Measurements from ENCODE around the gene PRKCZ. TPM values are rescaled to one million over a fixed set of nuclear protein-coding genes. Genes with fewer than 3 reads are reported as not detected.
"Not testable (repeated sequence)": the region's sequence is repeated elsewhere in the genome, so short reads cannot be mapped to it uniquely, and the experiment has no call there.

Gene PRKCZ
- polyA plus RNA-seq, 1 donor: 68.6 TPM

- H3K27ac ChIP-seq (ENCODE audit: low read length); DNase-seq; H3K4me3 ChIP-seq (ENCODE audit: low read length); H3K27me3 ChIP-seq (ENCODE audit: control insufficient read depth, insufficient read depth, low read length): not testable (repeated sequence)
- Histone ChIP-seq H3K36me3 (ENCODE audit: control insufficient read depth, insufficient read depth, low read length) (peaks cover 26% of the 10 kb centered on the region), H3K9me3 (ENCODE audit: control insufficient read depth, low read depth, low read length) (peaks cover 23% of the 10 kb centered on the region), H3K4me1 (ENCODE audit: control insufficient read depth, insufficient read depth, low read length) (peaks cover 16% of the 10 kb centered on the region)
- WGBS (ENCODE audit: insufficient coverage, low lambda C conversion rate): no CpG with 5 or more reads among the region's 60 CpGs
Measured at GRCh38 chr1:2094269-2095158, 44.3 kb downstream of the PRKCZ start.

- H3K27ac ChIP-seq (ENCODE audit: low read length): no peak overlapping the region
- H3K4me1 ChIP-seq (ENCODE audit: control insufficient read depth, insufficient read depth, low read length): peaks cover 16% of the 10 kb centered on the region
- H3K9me3 ChIP-seq (ENCODE audit: control insufficient read depth, low read depth, low read length): peaks cover 23% of the 10 kb centered on the region
- no CpG with 5 or more reads among the region's 17 CpGs for WGBS (ENCODE audit: insufficient coverage, low lambda C conversion rate)
- peaks cover 34% of the 10 kb centered on the region for H3K36me3 ChIP-seq (ENCODE audit: control insufficient read depth, insufficient read depth, low read length)
- no peaks in the 10 kb centered on the region for H3K27me3 ChIP-seq (ENCODE audit: control insufficient read depth, insufficient read depth, low read length)
- no peak for DNase-seq
- no peak overlapping the region for H3K4me3 ChIP-seq (ENCODE audit: low read length)
Measured at GRCh38 chr1:2095394-2095793, 45.2 kb downstream of the PRKCZ start.

GRCh38 chr1:2095981-2096736 is 45.9 kb downstream of the PRKCZ start:
- no peaks in the 10 kb centered on the region for H3K27me3 ChIP-seq (ENCODE audit: control insufficient read depth, insufficient read depth, low read length)
- H3K27ac ChIP-seq (ENCODE audit: low read length): no peak overlapping the region
- H3K36me3 ChIP-seq (ENCODE audit: control insufficient read depth, insufficient read depth, low read length): peaks cover 37% of the 10 kb centered on the region
- no CpG with 5 or more reads among the region's 34 CpGs for WGBS (ENCODE audit: insufficient coverage, low lambda C conversion rate)
- no peak overlapping the region for H3K4me3 ChIP-seq (ENCODE audit: low read length)
- peaks cover 23% of the 10 kb centered on the region for H3K9me3 ChIP-seq (ENCODE audit: control insufficient read depth, low read depth, low read length)
- no peak for DNase-seq
- peaks cover 16% of the 10 kb centered on the region for H3K4me1 ChIP-seq (ENCODE audit: control insufficient read depth, insufficient read depth, low read length)

- Histone ChIP-seq H3K4me1 (ENCODE audit: control insufficient read depth, insufficient read depth, low read length) (peaks cover 8% of the 10 kb centered on the region), H3K36me3 (ENCODE audit: control insufficient read depth, insufficient read depth, low read length) (peaks cover 47% of the 10 kb centered on the region), H3K27ac (ENCODE audit: low read length) (peak overlapping the region; percentile 37), H3K27me3 (ENCODE audit: control insufficient read depth, insufficient read depth, low read length) (no peaks in the 10 kb centered on the region), H3K4me3 (ENCODE audit: low read length) (no peak overlapping the region), H3K9me3 (ENCODE audit: control insufficient read depth, low read depth, low read length) (peaks cover 23% of the 10 kb centered on the region)
- no CpG with 5 or more reads among the region's 26 CpGs for WGBS (ENCODE audit: insufficient coverage, low lambda C conversion rate)
- peak in 1 of 2 donors; percentile 38 for DNase-seq
Measured at GRCh38 chr1:2097386-2098300, 47.4 kb downstream of the PRKCZ start.

- H3K4me1 ChIP-seq (ENCODE audit: control insufficient read depth, insufficient read depth, low read length): peaks cover 1% of the 10 kb centered on the region
- peaks cover 23% of the 10 kb centered on the region for H3K9me3 ChIP-seq (ENCODE audit: control insufficient read depth, low read depth, low read length)
- no peak overlapping the region for H3K4me3 ChIP-seq (ENCODE audit: low read length)
- H3K36me3 ChIP-seq (ENCODE audit: control insufficient read depth, insufficient read depth, low read length): peaks cover 50% of the 10 kb centered on the region
- peak in 1 of 2 donors; percentile 53 for DNase-seq
- 100% methylated on average over 1 of the region's 11 CpGs for WGBS (ENCODE audit: insufficient coverage, low lambda C conversion rate)
- peak overlapping the region; percentile 37 for H3K27ac ChIP-seq (ENCODE audit: low read length)
- H3K27me3 ChIP-seq (ENCODE audit: control insufficient read depth, insufficient read depth, low read length): no peaks in the 10 kb centered on the region
Measured at GRCh38 chr1:2098301-2098698, 48.1 kb downstream of the PRKCZ start.

- peaks cover 23% of the 10 kb centered on the region for H3K9me3 ChIP-seq (ENCODE audit: control insufficient read depth, low read depth, low read length)
- H3K4me1 ChIP-seq (ENCODE audit: control insufficient read depth, insufficient read depth, low read length): peaks cover 5% of the 10 kb centered on the region
- H3K27me3 ChIP-seq (ENCODE audit: control insufficient read depth, insufficient read depth, low read length): no peaks in the 10 kb centered on the region
- no peak overlapping the region for H3K4me3 ChIP-seq (ENCODE audit: low read length)
- H3K27ac ChIP-seq (ENCODE audit: low read length): no peak overlapping the region
- 90% methylated on average over 2 of the region's 35 CpGs for WGBS (ENCODE audit: insufficient coverage, low lambda C conversion rate)
- H3K36me3 ChIP-seq (ENCODE audit: control insufficient read depth, insufficient read depth, low read length): peaks cover 50% of the 10 kb centered on the region
- no peak for DNase-seq
Measured at GRCh38 chr1:2098839-2099785, 48.9 kb downstream of the PRKCZ start.

GRCh38 chr1:2099886-2100779 is 49.9 kb downstream of the PRKCZ start:
- peaks cover 48% of the 10 kb centered on the region for H3K36me3 ChIP-seq (ENCODE audit: control insufficient read depth, insufficient read depth, low read length)
- no peak for DNase-seq
- H3K4me1 ChIP-seq (ENCODE audit: control insufficient read depth, insufficient read depth, low read length): peaks cover 16% of the 10 kb centered on the region
- peaks cover 23% of the 10 kb centered on the region for H3K9me3 ChIP-seq (ENCODE audit: control insufficient read depth, low read depth, low read length)
- WGBS (ENCODE audit: insufficient coverage, low lambda C conversion rate): no CpG with 5 or more reads among the region's 22 CpGs
- H3K4me3 ChIP-seq (ENCODE audit: low read length): no peak overlapping the region
- no peak overlapping the region for H3K27ac ChIP-seq (ENCODE audit: low read length)
- H3K27me3 ChIP-seq (ENCODE audit: control insufficient read depth, insufficient read depth, low read length): no peaks in the 10 kb centered on the region

- H3K4me1 ChIP-seq (ENCODE audit: control insufficient read depth, insufficient read depth, low read length): peaks cover 20% of the 10 kb centered on the region
- H3K27me3 ChIP-seq (ENCODE audit: control insufficient read depth, insufficient read depth, low read length): no peaks in the 10 kb centered on the region
- no peak for DNase-seq
- peaks cover 23% of the 10 kb centered on the region for H3K9me3 ChIP-seq (ENCODE audit: control insufficient read depth, low read depth, low read length)
- no peak overlapping the region for H3K27ac ChIP-seq (ENCODE audit: low read length)
- no CpG with 5 or more reads among the region's 4 CpGs for WGBS (ENCODE audit: insufficient coverage, low lambda C conversion rate)
- H3K4me3 ChIP-seq (ENCODE audit: low read length): no peak overlapping the region
- peaks cover 50% of the 10 kb centered on the region for H3K36me3 ChIP-seq (ENCODE audit: control insufficient read depth, insufficient read depth, low read length)
Measured at GRCh38 chr1:2100780-2101108, 50.5 kb downstream of the PRKCZ start.

- peaks cover 15% of the 10 kb centered on the region for H3K9me3 ChIP-seq (ENCODE audit: control insufficient read depth, low read depth, low read length)
- no peak overlapping the region for H3K4me3 ChIP-seq (ENCODE audit: low read length)
- H3K27me3 ChIP-seq (ENCODE audit: control insufficient read depth, insufficient read depth, low read length): no peaks in the 10 kb centered on the region
- H3K4me1 ChIP-seq (ENCODE audit: control insufficient read depth, insufficient read depth, low read length): peaks cover 20% of the 10 kb centered on the region
- H3K36me3 ChIP-seq (ENCODE audit: control insufficient read depth, insufficient read depth, low read length): peaks cover 51% of the 10 kb centered on the region
- WGBS (ENCODE audit: insufficient coverage, low lambda C conversion rate): no CpG with 5 or more reads among the region's 16 CpGs
- DNase-seq: no peak
- no peak overlapping the region for H3K27ac ChIP-seq (ENCODE audit: low read length)
Measured at GRCh38 chr1:2101531-2101930, 51.3 kb downstream of the PRKCZ start.

All from large intestine (tissue), 3 donors.